NB4 (cell line): ENCODE data around the gene KCNAB2.

Experiments
- TF ChIP-seq, protein P1 (sequence below): IDR thresholded peaks from 2 replicates; pipeline ENCODE4 v1.6.1; 2011; ENCODE audit warnings: low read depth, low read length
- TF ChIP-seq, protein P2 (sequence below): IDR thresholded peaks from one replicate; pipeline ENCODE4 v1.5.1; 2012; ENCODE audit warnings: low read depth, low read length

DNA sequence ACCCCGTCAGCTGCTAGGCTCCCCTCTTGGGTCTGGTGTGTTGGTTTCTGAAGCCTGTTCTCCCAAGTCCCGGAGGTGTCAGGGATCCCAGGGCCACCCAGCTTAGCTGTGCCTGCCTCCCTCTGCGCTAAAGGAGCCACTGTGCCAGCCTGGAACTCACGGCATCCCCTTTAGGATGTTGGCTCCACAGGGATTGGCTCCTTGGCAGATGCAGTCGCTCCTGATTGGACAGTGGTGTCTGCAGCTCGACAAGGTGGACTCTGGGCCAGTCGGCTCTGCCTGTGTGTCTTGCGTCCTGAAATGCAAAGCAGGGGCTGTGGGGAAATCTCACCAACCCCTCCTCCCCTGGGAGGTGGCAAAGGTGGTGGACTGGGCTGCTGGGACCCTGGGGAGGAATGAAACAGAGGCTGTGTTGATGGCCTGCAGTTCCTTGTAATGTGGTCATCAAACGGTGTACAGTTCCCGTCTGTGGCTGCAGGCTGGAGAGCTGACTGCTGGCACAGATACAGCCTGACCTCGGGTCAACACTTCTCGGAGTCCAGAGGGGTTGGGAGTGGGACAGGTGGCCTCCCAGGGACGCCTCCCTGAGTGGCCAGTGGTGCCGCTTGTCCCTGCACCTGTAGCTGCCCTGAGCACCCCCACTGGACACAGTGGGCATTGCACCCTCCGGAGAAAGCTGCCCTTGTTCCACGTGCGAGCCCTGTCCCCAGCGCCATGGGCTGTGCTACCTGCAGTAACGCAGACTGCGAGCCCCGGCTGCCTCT lies 11.5 kb upstream of the KCNAB2 start:
- TF ChIP-seq, protein P1, sequence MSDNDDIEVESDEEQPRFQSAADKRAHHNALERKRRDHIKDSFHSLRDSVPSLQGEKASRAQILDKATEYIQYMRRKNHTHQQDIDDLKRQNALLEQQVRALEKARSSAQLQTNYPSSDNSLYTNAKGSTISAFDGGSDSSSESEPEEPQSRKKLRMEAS = no peak
- TF ChIP-seq, protein P2, sequence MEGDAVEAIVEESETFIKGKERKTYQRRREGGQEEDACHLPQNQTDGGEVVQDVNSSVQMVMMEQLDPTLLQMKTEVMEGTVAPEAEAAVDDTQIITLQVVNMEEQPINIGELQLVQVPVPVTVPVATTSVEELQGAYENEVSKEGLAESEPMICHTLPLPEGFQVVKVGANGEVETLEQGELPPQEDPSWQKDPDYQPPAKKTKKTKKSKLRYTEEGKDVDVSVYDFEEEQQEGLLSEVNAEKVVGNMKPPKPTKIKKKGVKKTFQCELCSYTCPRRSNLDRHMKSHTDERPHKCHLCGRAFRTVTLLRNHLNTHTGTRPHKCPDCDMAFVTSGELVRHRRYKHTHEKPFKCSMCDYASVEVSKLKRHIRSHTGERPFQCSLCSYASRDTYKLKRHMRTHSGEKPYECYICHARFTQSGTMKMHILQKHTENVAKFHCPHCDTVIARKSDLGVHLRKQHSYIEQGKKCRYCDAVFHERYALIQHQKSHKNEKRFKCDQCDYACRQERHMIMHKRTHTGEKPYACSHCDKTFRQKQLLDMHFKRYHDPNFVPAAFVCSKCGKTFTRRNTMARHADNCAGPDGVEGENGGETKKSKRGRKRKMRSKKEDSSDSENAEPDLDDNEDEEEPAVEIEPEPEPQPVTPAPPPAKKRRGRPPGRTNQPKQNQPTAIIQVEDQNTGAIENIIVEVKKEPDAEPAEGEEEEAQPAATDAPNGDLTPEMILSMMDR = peak; percentile 46
